DLD1 (cell line): ENCODE measurements around the gene MYH10.

Experiments
- in situ Hi-C: cut with HindIII; loops from 2 replicates; pipeline ENCODE4 v1.10.0; 2017; ENCODE audit warnings: low sequenced_read_pairs

MYH10 gene

GRCh38 chr17:8649157-8650118, 18.9 kb upstream of the MYH10 start:
- in situ Hi-C loops: no loop called here

- in situ Hi-C loops: no loop called here
Measured at GRCh38 chr17:8647956-8648355, 17.4 kb upstream of the MYH10 start.

GRCh38 chr17:8647202-8647601, 16.7 kb upstream of the MYH10 start:
- in situ Hi-C loops: no loop called here

- in situ Hi-C loops: no loop called here
Measured at GRCh38 chr17:8644507-8644902, 14.0 kb upstream of the MYH10 start.

GRCh38 chr17:8643855-8644506, 13.5 kb upstream of the MYH10 start:
- in situ Hi-C loops: no loop called here

- in situ Hi-C loops: no loop called here
Measured at GRCh38 chr17:8639709-8640108, 9.2 kb upstream of the MYH10 start.

- in situ Hi-C loops: no loop called here
Measured at GRCh38 chr17:8632061-8632460, 1.5 kb upstream of the MYH10 start.

- in situ Hi-C loops: no loop called here
Measured at GRCh38 chr17:8631554-8631877, 991 bp upstream of the MYH10 start.

DNA sequence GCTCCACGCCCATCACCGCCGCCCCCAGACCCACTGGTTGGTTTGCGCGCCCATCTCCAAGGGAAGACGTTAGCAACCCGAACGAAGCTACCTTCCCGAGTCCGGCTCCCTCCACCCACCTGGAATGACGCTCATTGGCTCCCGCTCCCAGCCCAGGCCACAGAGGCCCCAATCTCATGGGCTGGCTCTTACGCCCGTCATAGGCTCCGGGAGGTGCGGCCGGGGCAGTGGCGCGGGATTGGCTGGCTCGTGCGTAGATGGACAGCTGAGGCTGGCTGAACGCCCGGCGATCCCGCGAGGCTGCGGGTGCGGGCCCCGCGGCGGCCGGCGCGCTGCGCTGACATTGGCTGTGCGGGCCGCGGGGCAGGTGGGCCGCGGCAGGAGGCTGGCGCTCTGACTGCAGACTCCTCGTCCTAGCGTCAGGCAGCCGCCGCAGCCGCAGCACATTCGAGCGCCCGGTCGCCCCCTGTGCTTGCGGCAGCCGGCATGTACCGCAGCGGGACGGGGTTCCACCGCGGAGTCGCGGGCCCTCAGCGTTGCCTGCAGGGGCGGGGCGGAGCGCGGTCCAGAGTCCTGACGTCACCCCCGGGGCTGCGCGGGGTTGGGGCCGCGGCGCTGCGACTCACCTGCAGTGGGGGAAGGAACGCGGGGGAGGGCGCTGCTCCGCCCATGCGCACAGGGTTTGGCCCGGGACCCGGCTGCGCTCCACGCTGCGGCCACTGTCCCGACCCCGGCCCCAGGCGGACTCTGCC, 453 bp upstream of the MYH10 start:
- in situ Hi-C loops: no loop called here

- in situ Hi-C loops: no loop called here
Measured at GRCh38 chr17:8629371-8630226, 926 bp downstream of the MYH10 start.

DNA sequence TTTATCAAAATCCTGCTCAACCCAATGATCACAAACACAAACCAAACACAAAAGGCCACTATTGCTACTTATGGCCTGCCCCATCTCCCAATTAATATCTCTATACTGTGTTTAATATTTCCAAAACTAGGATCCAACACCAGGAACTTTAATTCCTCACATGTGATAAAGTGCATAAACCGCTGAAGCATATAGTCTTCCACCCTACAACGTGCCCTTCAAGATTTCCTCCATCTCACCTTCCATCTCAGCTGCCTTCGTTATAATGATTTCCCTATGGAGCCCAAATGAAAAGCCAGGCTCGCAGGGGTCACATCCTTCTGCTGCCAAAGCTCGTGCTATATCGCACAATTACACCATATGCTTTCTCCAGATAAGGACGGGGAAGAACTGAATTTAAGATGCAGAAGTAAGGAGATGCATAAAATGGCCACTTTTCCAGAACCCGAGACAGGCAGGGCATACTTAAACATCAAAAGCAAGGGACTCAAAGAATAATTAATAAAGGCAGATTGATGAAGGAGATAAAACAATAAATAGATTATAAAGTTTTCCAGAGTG, 1.8 kb downstream of the MYH10 start:
- in situ Hi-C loops: no loop called here

- in situ Hi-C loops: no loop called here
Measured at GRCh38 chr17:8628172-8628571, 2.4 kb downstream of the MYH10 start.

DNA sequence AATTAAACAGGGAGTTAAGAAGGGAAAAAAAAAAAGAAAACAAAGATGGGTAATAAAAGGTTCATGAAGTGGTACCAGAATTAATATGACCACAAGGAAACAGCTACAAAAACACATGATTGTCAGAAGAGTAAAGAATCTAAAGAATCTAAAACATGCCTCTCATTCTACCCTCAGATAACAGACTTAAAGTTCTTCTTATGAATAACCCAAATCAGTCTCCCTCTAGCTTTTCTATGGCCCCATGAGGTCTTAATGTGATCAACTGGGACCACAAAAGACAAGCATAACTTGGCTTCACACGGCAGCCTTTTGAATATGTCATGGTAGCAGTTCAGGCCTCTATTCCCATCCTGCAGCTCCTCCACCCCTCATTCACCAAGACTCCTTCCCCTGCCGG, 6.9 kb downstream of the MYH10 start:
- in situ Hi-C loops: no loop called here

DNA sequence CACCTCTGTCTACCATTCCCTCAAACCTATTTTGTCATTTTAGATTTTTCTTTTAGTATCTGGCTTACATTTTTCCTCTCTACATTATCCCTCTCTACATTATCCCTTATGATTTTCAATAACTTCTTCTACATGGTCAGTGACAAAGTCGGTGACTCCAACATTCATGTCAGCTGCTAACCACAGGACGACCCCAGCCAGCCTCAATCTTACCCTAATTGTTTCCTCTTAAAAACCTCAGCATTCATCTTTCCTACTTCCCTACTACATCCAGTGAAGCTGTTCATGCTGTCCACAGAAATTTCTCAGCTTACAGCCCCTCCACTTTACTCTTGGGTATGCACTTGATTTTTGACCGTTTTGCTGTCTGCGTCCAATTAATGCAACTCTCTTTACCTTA, 8.3 kb downstream of the MYH10 start:
- in situ Hi-C loops: no loop called here

- in situ Hi-C loops: no loop called here
Measured at GRCh38 chr17:8621585-8621984, 8.9 kb downstream of the MYH10 start.

GRCh38 chr17:8619294-8619693, 11.2 kb downstream of the MYH10 start:
- in situ Hi-C loops: no loop called here

GRCh38 chr17:8618825-8619224, 11.7 kb downstream of the MYH10 start:
- in situ Hi-C loops: no loop called here

DNA sequence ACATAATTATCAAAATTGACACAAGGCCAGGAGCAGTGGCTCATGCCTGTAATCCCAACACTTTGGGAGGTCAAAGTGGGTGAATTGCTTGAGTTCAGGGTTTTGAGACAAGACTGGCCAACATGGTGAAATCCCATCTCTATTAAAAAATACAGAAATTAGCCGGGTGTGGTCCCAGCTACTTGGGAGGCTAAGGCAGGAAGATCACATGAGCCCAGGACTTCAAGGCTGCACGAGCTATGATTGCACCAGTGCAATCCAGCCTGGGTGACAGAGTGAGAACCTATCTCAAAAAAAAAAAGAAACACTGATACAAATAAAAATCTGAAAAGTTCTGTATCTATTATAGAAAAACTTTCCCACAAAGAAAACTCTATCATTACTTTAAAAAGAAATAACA, 15.5 kb downstream of the MYH10 start:
- in situ Hi-C loops: no loop called here

DNA sequence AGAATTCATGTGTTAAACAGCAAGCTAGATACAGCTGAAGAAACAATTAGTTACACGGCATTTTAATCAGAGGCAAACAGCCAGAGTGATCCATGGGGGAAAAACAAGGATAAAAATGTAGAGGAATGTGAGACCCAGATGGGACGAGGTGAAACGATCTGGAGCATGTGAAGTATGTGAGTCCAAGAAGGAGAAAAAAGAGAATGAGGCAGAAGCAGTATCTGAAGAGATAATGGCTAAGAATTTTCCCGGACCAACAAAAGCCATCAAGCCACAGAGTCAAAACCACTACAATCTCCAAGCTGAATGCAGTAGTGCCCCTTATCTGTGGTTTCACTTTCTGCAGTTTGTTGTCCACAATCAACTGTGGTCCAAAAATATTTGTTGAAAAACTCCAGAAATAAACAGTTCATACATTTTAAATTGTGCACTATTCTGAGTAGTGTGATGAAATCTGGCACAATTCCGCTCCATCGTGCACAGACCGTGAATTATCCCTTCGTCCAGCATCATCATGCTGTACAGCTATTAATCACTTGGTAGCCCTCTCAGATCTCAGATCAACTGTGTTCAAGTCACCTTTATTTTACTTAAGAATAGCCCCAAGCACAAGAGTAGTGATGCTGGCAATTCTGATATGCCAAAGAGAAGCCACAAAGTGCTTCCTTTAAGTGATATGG, 18.8 kb downstream of the MYH10 start:
- in situ Hi-C loops: no loop called here

DNA sequence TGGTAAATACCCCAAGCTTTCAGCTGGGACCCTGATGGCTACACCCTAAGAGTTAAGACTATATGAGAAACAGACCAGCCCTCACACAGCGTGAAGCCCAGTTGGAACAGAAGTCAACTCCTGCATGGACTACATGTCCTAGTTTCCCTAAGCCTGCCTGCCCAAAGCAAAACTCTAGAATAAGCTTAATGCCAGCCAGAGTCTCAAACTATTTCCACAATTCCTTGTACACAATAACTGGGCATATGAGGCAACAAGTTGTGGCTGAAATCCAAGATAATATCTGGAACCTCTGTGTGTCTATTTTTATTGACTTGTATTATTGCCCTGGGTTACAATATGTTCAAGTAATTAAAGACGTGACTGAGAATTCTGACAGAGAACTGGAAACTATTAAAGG, 19.4 kb downstream of the MYH10 start:
- in situ Hi-C loops: no loop called here
